GM19025 (cell line): ENCODE measurements around the gene TRIM27.
A peak's percentile ranks its signal among the peaks of the same experiment; 100 is the strongest.
"Not testable (repeated sequence)": the region's sequence is repeated elsewhere in the genome, so short reads cannot be mapped to it uniquely, and the experiment has no call there.

Source experiments
- ATAC-seq: cut with Tn5 transposase; IDR thresholded peaks from one replicate; pipeline ENCODE4 v1.9.1; 2021; ENCODE audit warnings: mild to moderate bottlenecking, low read depth, moderate library complexity; ENCODE audit not compliant: unreplicated experiment

The TRIM27 gene

DNA sequence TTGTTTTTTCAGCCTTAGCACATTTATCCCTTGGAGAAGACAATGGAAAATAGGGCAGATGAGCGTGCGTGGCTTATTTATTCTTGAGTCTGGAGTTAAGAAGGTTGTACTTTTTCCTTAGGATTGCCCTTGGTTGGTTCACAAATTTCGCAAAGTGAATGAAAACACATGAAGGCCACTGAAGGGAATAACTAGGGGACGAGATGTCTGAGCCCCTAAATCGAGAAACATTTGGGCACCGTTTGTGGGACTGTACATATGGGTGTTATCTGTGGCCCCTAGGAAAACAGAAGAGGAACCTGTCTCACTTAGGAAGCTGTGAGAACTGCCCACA lies 19.4 kb upstream of the TRIM27 start:
- ATAC-seq, result no peak

DNA sequence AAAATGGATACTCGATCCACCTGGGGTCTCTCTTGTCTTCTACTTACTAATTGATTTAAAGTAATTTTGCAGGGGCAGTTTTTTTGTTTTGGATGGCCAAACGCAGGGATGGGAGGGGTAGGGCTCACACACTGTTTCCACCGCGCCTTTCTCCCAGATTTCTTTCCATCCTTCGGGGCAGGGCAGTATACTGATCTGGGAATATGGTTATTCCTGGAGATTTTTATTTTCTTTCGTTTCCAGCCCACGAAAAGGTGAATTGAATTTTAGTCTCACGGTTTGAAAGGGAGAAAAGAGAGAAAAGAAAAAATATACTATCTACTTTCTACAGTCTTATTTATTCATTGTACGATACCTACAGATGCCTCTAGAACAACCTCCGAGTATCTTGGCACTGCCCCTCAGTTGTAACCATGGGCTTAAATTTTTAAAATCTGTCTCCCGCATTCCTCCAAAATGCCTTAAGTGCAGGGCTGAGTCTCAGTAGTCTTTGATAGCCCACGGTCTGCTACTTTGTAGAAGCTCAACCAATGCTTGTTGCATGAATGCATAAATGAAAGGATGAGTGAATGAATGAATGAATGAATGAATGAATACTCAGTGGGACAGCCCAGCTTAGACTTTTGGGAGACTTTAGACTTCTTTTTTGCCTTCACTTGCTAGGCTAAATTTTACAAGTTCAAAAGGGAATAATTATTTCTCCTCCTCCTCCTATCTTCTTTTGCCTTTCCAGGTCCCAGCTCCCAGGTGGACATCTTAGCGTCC lies 18.1 kb upstream of the TRIM27 start:
- ATAC-seq, result no peak

- peak; percentile 50 for ATAC-seq
These were observed 17.3 kb upstream of the TRIM27 start for GRCh38 chr6:28940858-28941683.

- peak; percentile 11 for ATAC-seq
These were observed 16.6 kb upstream of the TRIM27 start for GRCh38 chr6:28940294-28940857.

DNA sequence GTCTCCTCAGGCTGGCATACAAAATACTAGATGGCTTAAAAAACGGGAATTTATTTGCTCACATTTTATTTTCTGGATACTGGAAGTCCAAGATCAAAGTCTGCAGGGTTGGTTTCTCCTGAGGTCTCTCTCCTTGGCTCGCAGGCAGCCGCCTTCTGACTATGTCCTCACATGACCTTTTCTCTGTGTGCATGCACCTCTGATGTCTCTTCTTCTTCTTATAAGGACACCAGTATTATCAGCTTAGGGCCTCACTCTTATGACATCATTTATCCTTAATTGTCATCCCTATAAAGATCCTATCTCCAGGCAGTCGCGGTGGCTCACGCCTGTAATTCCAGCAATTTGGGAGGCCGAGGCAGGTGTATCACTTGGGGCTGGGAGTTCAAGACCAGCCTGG lies 9.3 kb upstream of the TRIM27 start:
- ATAC-seq, result no peak

GRCh38 chr6:28929887-28930620 lies 6.3 kb upstream of the TRIM27 start:
- no peak for ATAC-seq

- not testable (repeated sequence) for ATAC-seq
These were observed 5.6 kb upstream of the TRIM27 start for GRCh38 chr6:28929339-28929738.

- ATAC-seq, result no peak
These were observed 4.1 kb upstream of the TRIM27 start for GRCh38 chr6:28927846-28928245.

GRCh38 chr6:28922821-28923317 lies 916 bp downstream of the TRIM27 start:
- peak; percentile 18 for ATAC-seq

- ATAC-seq, result no peak
These were observed 1.6 kb downstream of the TRIM27 start for GRCh38 chr6:28922004-28922820.

GRCh38 chr6:28920281-28920680 lies 3.5 kb downstream of the TRIM27 start:
- ATAC-seq, result no peak

GRCh38 chr6:28914941-28915340 lies 8.8 kb downstream of the TRIM27 start:
- no peak for ATAC-seq

GRCh38 chr6:28910901-28911690 lies 12.7 kb downstream of the TRIM27 start:
- ATAC-seq, result no peak

DNA sequence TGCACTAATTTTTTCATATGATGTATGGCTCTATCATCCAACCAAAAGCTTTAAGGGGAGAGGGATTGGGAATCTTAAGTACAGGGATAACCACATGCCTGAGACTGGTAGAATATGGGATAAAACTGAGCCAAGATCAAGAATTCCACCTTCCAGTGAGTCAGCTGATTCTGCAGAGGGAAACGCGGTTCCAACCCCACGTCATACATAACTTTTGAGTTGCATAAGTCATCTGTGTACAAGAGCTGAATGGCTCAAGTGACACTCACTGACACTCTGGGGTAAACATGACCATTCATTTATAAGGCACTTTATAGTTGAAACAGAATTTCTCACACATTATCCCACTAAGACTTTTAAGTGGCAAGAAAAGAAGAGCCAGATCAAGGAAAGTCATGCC lies 16.4 kb downstream of the TRIM27 start:
- no peak for ATAC-seq

GRCh38 chr6:28906669-28907068 lies 17.1 kb downstream of the TRIM27 start:
- ATAC-seq, result no peak

DNA sequence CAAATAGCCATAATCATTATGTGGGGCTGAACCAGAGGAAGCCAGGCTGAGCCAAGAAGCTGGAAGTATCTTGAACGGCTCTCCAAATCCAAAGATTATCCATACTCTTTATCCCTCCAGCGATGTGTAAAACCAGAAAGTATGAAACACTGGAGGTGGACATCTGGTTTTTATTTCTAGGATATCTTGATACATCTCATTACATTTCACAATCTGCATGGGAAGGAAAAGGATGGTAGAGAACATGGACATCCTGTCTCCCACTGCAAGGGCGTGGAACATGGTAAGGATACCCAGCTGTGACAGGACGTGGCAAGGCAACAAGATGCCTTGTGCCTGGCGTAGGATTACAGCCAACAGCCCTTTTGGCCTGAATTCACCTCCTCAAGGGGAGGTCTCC lies 20.1 kb downstream of the TRIM27 start:
- ATAC-seq, result no peak

GRCh38 chr6:28901831-28902230 lies 22.0 kb downstream of the TRIM27 start:
- ATAC-seq, result no peak

DNA sequence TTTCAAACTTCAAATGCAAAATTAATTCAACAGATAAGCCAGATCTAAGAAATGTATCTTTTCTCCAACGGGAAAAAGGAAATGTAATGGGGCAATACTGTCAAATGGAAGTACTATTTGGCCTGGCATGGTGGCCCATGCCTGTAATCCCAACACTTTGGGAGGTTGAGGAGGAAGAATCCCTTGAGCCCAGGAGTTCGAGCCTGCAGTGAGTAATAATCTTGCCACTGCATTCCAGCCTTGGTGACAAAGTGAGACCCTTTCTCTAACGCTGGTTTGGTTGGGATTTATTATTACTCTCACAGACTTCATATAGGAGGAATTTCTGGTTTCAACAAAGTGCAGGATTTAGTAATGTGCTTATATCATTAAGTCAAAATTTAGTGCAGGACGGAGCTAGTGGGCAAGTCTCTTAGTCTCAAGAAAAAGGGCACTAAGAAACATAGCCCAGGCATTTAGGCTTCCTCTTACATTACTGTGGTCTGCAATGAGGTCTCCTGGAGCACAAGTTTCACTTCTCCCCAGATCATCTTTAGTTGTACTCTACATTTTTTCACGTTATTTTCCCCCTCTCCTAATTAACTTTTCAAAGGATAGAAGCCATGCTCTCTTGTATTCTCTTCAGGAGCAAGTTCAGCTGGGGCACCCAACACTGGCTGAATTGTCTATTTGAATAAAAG lies 23.1 kb downstream of the TRIM27 start:
- ATAC-seq, result no peak

GRCh38 chr6:28898710-28898965 lies 25.1 kb downstream of the TRIM27 start:
- ATAC-seq, result no peak
